HT1080 (cell line): ENCODE results near the gene KLK6. TPM values are rescaled to one million over a fixed set of nuclear protein-coding genes. Genes with fewer than 3 reads are reported as not detected.

Experiments used
- DNase-seq: peaks from one replicate; pipeline ENCODE4 v3.0.0-alpha.2; 2015; ENCODE audit warnings: low read depth
- polyA plus RNA-seq, 2 experiments: library from polyadenylated mRNA; depleted of rRNA; stranded (reverse); fragments of >200 nt; gene quantifications; 2 replicates each; pipeline ENCODE4 v1.2.3, GENCODE V29; 2015
- total RNA-seq: library from RNA; depleted of rRNA; stranded (reverse); fragments of >200 nt; shearing (Covaris generic); gene quantifications from 2 replicates; pipeline ENCODE4 v1.2.3, GENCODE V29; 2014; rRNA removed

The KLK6 gene
- total RNA-seq, result 0.20 TPM in 1 of 2 replicates, not detected in the other
- polyA plus RNA-seq (2015; cell fraction: cytosol; rRNA removed), result 0.07 and 0.11 TPM in 2 replicates
- polyA plus RNA-seq (2015; cell fraction: nucleus; rRNA removed), result 0.52 TPM in 1 of 2 replicates, not detected in the other

GRCh38 chr19:50969413-50969760, at the start of gene KLK6:
Gene KLK6, minus strand, starts transcription at chr19:50969591. Its CDS starts 1,487 bp downstream, at chr19:50968104.
- no peak for DNase-seq

- no peak for DNase-seq
Measured at GRCh38 chr19:51018745-51019543, 49.6 kb upstream of the KLK6 start.

GRCh38 chr19:51016798-51017683, 47.6 kb upstream of the KLK6 start:
- DNase-seq, result peak; percentile 37

GRCh38 chr19:51015691-51016267, 46.4 kb upstream of the KLK6 start:
- no peak for DNase-seq

- DNase-seq, result no peak
Measured at GRCh38 chr19:51014242-51014641, 44.9 kb upstream of the KLK6 start.

- DNase-seq, result no peak
Measured at GRCh38 chr19:51012661-51013190, 43.3 kb upstream of the KLK6 start.

GRCh38 chr19:51010066-51010795, 40.8 kb upstream of the KLK6 start:
- DNase-seq, result no peak

- no peak for DNase-seq
Measured at GRCh38 chr19:51009061-51009891, 39.9 kb upstream of the KLK6 start.

GRCh38 chr19:51007488-51007887, 38.1 kb upstream of the KLK6 start:
- DNase-seq, result no peak

- no peak for DNase-seq
Measured at GRCh38 chr19:51006406-51006805, 37.0 kb upstream of the KLK6 start.

- no peak for DNase-seq
Measured at GRCh38 chr19:51005248-51005647, 35.9 kb upstream of the KLK6 start.

- DNase-seq, result no peak
Measured at GRCh38 chr19:51003316-51003715, 33.9 kb upstream of the KLK6 start.

GRCh38 chr19:51002542-51003311, 33.3 kb upstream of the KLK6 start:
- DNase-seq, result no peak

GRCh38 chr19:51002089-51002532, 32.7 kb upstream of the KLK6 start:
- DNase-seq, result no peak

GRCh38 chr19:51001515-51001914, 32.1 kb upstream of the KLK6 start, which contains the start of gene KLK8:
Gene KLK8, minus strand, starts transcription at chr19:51001604. Its CDS starts 437 bp downstream, at chr19:51001167.
- DNase-seq, result no peak

GRCh38 chr19:51000981-51001380, 31.6 kb upstream of the KLK6 start:
- DNase-seq, result no peak

GRCh38 chr19:51000426-51000825, 31.0 kb upstream of the KLK6 start:
- DNase-seq, result no peak

GRCh38 chr19:50998686-50999085, 29.3 kb upstream of the KLK6 start:
- DNase-seq, result no peak

GRCh38 chr19:50998061-50998460, 28.7 kb upstream of the KLK6 start:
- DNase-seq, result no peak
